K562 (cell line): ENCODE measurements around the gene RTL10. TPM values are rescaled to one million over a fixed set of nuclear protein-coding genes. Genes with fewer than 3 reads are reported as not detected.

Source experiments
- DMBX1 ChIP-seq: fragments of 250-450 bp; sonication (Bioruptor Pico); IDR thresholded peaks from 2 replicates; pipeline ENCODE4 v1.8.0; 2022; ENCODE audit warnings: inconsistent platforms, mild to moderate bottlenecking, moderate library complexity, borderline replicate concordance
- EHMT2 ChIP-seq: fragments of 450-650 bp; IDR thresholded peaks from 2 replicates; pipeline ENCODE4 v1.6.1; 2018; ENCODE audit warnings: antibody characterized with exemption
- HMGN3 ChIP-seq: IDR thresholded peaks from 2 replicates; pipeline ENCODE4 v1.6.1; 2011; ENCODE audit warnings: borderline replicate concordance, low read depth, mild to moderate bottlenecking, mixed read lengths, low read length; ENCODE audit not compliant: insufficient read length; ENCODE audit errors: extremely low read depth
- KLF13 ChIP-seq: fragments of 450-650 bp; IDR thresholded peaks from 2 replicates; pipeline ENCODE4 v1.6.1; 2016; ENCODE audit warnings: missing genetic modification characterization, low read depth, mild to moderate bottlenecking, missing compliant biosample characterization, moderate library complexity, borderline replicate concordance
- OTX1 ChIP-seq: fragments of 450-650 bp; formaldehyde crosslinking; IDR thresholded peaks from 2 replicates; pipeline ENCODE4 v1.4.0; 2022; ENCODE audit warnings: mild to moderate bottlenecking
- RUNX1 ChIP-seq: sonication (generic); IDR thresholded peaks from 2 replicates; pipeline ENCODE4 v1.6.1; 2016; ENCODE audit warnings: antibody characterized with exemption, low read depth
- SMARCA5 ChIP-seq: fragments of 450-650 bp; IDR thresholded peaks from 2 replicates; pipeline ENCODE4 v1.6.1; 2016
- TCF7L2 ChIP-seq: fragments of 150-350 bp; IDR thresholded peaks from 2 replicates; pipeline ENCODE4 v1.6.1; 2016; ENCODE audit warnings: low read depth, mild to moderate bottlenecking, low read length, moderate library complexity
- TSC22D4 ChIP-seq: fragments of 450-650 bp; IDR thresholded peaks from 2 replicates; pipeline ENCODE4 v1.6.1; 2016; ENCODE audit warnings: missing genetic modification characterization, missing biosample characterization, control low read depth
- ZNF280A ChIP-seq: fragments of 450-650 bp; IDR thresholded peaks from 2 replicates; pipeline ENCODE4 v1.6.1; 2018; ENCODE audit warnings: mild to moderate bottlenecking, low read depth; ENCODE audit not compliant: partially characterized antibody
- polyA plus RNA-seq, 8 experiments: library from polyadenylated mRNA; depleted of rRNA in 4 of 8; stranded (reverse) in 5 of 8; unstranded in 3 of 8; fragments of >200 nt; fragmentation: Nextera tagmentation in 2 of 8; fragmentation: Illumina TruSeq in 1 of 8; extraction: Ambion mirVana in 2 of 8; extraction: Trizol in 1 of 8; gene quantifications; 2 replicates each; pipeline versions ENCODE4 v1.2.1 to v1.2.3, GENCODE V29; 2011 to 2014; ENCODE audit warnings: inconsistent platforms in 1 of 8, missing spikeins in 1 of 8
- total RNA-seq, 7 experiments: library from RNA; depleted of rRNA in 6 of 7; stranded (reverse); fragments of >200 nt in 6 of 7; fragmentation: Illumina TruSeq in 2 of 7; extraction: Trizol in 2 of 7; gene quantifications; 2 replicates each; pipeline versions ENCODE4 v1.2.1 to v1.2.3, GENCODE V29; 2011 to 2021; ENCODE audit warnings: low replicate concordance in 1 of 7
- TF ChIP-seq, protein P1 (sequence below): IDR thresholded peaks from 2 replicates; pipeline ENCODE4 v1.6.1; 2014; ENCODE audit warnings: antibody characterized with exemption
- TF ChIP-seq, protein P2 (sequence below): fragments of 450-650 bp; IDR thresholded peaks from 2 replicates; pipeline ENCODE4 v1.6.1; 2016; ENCODE audit warnings: antibody characterized with exemption
- TF ChIP-seq, protein P3 (sequence below), 2 experiments: fragments of 450-650 bp; IDR thresholded peaks; 2 replicates each; pipeline ENCODE4 v1.6.1; 2018; ENCODE audit warnings: mild to moderate bottlenecking in 2 of 2, low read depth in 1 of 2; ENCODE audit not compliant: partially characterized antibody in 2 of 2

RTL10 gene
- total and polyA plus RNA-seq, 9 of the 15 experiments (the other 6 are each of a cell fraction or from before 2014, with no cell fraction given) = 19.8 to 75.5 (median 32.5) TPM

DNA sequence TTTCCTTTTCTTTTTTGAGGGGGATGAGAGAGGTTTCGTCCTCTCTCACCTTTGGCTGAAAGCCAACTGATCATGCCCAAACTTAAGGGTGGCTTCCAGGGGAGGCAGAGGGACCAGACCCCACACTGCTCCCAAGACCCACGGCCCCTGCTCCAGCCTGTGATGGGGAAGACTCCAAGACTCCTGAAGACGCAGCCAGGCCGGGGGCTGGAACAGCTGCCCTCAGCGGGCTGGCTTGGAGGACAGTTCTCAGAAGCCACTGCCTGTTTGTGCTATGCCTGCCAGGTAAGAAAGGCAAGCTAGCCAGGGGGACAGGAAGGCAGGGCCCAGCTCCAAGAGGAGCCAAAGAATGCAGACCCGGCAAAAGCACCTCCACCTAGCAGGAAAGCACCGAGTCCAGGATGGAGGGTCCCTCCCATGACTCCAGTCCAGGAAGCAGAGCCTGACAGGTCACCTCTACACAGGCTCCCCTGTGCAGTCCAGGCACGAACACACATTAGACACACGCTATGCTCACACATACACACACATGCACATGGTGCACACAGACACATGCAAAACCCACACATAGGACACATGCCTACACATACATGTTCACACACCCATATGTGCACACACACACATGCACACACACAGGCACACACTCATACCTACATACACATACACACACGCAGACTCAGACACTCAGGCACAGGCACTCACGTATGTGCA is 31.3 kb downstream of the RTL10 start (continued):
- TF ChIP-seq HMGN3 = no peak
- TF ChIP-seq TSC22D4 (tag) = peak; percentile 94; the same call in 1 of the 2 replicates
- TF ChIP-seq, protein P1, sequence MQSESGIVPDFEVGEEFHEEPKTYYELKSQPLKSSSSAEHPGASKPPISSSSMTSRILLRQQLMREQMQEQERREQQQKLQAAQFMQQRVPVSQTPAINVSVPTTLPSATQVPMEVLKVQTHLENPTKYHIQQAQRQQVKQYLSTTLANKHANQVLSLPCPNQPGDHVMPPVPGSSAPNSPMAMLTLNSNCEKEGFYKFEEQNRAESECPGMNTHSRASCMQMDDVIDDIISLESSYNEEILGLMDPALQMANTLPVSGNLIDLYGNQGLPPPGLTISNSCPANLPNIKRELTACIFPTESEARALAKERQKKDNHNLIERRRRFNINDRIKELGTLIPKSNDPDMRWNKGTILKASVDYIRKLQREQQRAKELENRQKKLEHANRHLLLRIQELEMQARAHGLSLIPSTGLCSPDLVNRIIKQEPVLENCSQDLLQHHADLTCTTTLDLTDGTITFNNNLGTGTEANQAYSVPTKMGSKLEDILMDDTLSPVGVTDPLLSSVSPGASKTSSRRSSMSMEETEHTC = no peak
- TF ChIP-seq, protein P2, sequence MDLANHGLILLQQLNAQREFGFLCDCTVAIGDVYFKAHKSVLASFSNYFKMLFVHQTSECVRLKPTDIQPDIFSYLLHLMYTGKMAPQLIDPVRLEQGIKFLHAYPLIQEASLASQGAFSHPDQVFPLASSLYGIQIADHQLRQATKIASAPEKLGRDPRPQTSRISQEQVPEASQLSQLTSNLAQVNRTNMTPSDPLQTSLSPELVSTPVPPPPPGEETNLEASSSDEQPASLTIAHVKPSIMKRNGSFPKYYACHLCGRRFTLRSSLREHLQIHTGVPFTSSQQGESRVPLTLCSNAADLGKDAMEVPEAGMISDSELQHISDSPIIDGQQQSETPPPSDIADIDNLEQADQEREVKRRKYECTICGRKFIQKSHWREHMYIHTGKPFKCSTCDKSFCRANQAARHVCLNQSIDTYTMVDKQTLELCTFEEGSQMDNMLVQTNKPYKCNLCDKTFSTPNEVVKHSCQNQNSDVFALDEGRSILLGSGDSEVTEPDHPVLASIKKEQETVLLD = peak; percentile 43; the same call in 1 of the 2 replicates
- TF ChIP-seq SMARCA5 = peak; percentile 80
- TF ChIP-seq DMBX1 = no peak
- no peak for TF ChIP-seq ZNF280A
- TF ChIP-seq RUNX1 = peak; percentile 57; the same call in 1 of the 2 replicates
- TF ChIP-seq, protein P3, sequence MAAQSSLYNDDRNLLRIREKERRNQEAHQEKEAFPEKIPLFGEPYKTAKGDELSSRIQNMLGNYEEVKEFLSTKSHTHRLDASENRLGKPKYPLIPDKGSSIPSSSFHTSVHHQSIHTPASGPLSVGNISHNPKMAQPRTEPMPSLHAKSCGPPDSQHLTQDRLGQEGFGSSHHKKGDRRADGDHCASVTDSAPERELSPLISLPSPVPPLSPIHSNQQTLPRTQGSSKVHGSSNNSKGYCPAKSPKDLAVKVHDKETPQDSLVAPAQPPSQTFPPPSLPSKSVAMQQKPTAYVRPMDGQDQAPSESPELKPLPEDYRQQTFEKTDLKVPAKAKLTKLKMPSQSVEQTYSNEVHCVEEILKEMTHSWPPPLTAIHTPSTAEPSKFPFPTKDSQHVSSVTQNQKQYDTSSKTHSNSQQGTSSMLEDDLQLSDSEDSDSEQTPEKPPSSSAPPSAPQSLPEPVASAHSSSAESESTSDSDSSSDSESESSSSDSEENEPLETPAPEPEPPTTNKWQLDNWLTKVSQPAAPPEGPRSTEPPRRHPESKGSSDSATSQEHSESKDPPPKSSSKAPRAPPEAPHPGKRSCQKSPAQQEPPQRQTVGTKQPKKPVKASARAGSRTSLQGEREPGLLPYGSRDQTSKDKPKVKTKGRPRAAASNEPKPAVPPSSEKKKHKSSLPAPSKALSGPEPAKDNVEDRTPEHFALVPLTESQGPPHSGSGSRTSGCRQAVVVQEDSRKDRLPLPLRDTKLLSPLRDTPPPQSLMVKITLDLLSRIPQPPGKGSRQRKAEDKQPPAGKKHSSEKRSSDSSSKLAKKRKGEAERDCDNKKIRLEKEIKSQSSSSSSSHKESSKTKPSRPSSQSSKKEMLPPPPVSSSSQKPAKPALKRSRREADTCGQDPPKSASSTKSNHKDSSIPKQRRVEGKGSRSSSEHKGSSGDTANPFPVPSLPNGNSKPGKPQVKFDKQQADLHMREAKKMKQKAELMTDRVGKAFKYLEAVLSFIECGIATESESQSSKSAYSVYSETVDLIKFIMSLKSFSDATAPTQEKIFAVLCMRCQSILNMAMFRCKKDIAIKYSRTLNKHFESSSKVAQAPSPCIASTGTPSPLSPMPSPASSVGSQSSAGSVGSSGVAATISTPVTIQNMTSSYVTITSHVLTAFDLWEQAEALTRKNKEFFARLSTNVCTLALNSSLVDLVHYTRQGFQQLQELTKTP (IDR thresholded peaks at IDR 0.05; ENCODE audit: low read depth in 1 of 2, partially characterized antibody in 2 of 2) = no peak
- TF ChIP-seq EHMT2 = peak; percentile 49; the same call in 1 of the 2 replicates
- TF ChIP-seq KLF13 (tag) = 0 out of 2 replicates have a peak, but pooled peaks have one; percentile 5
- peak; percentile 38; the same call in 1 of the 2 replicates for TF ChIP-seq OTX1 (CRISPR knock-in tag)
- no peak for TF ChIP-seq TCF7L2
